ENCODE results near the gene NPPB.
"Not testable (repeated sequence)": the region's sequence is repeated elsewhere in the genome, so short reads cannot be mapped to it uniquely, and the experiment has no call there.

Gene NPPB

DNA sequence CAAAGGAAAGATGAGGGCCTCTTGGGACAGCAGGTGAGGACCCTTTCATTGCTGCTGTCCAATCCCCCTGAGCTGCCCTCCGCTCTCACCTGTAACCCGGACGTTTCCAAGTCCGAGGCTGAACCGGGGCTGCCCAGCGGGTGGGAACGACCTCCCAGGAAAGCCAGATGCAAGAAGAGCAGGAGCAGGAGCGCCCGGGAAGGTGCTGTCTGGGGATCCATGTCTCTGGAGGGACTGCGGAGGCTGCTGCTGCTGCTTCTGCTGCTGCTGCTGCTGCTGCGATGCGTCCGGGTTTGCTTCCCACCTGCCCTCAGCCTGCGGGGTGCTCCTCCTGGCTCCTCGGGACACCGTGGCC, at the start of gene NPPB:
NPPB (minus strand) TSS at position 333 of the 355 bp plus-strand sequence; CDS start at position 221, 112 bp downstream.
- Mint-ChIP-seq H3K9me3 (no peaks in the 10 kb centered on the region), H3K4me1 (ENCODE audit: low read depth) (peaks cover 7% of the 10 kb centered on the region), H3K36me3 (ENCODE audit: low read depth) (no peaks in the 10 kb centered on the region), H3K27me3 (peaks cover 78% of the 10 kb centered on the region), H3K27ac (no peak within 1 kb of the TSS), H3K4me3 (no peak within 1 kb of the TSS)
- DNase-seq, result no peak

DNA sequence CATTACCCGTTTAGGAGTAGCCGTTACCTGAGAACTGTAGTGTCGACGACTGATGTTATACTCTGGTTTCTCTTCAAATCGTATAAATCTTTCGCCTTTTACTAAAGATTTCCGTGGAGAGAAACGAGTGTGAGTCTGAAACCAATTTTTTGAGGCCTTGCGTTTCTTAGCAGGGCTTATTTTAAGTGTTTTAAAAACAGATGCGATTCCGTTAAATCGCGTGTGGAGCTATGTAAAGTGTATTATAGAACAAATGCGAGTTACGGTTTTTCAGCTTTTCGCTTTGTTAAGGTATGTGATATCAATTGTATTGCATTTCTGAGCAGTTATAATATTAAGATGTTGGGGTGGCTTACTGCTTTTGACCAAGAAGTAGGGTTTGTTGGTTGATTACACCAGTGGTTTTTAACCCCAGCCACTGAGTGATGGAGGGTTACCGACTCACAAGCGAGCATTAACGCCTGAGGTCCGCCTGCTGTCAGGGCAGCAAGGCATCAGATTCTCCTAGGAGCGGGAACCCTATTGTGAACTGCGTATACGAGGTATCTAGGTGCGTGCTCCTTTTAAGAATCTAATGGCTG, 49.4 kb upstream of the NPPB start:
- peak overlapping the region; percentile 80 for H3K4me3 Mint-ChIP-seq
- H3K36me3 Mint-ChIP-seq (ENCODE audit: low read depth), result no peaks in the 10 kb centered on the region
- peaks cover 3% of the 10 kb centered on the region for H3K27me3 Mint-ChIP-seq
- H3K9me3 Mint-ChIP-seq, result no peaks in the 10 kb centered on the region
- DNase-seq, result no peak
- H3K4me1 Mint-ChIP-seq (ENCODE audit: low read depth), result peaks cover 35% of the 10 kb centered on the region
- peak overlapping the region; percentile 100 for H3K27ac Mint-ChIP-seq

DNA sequence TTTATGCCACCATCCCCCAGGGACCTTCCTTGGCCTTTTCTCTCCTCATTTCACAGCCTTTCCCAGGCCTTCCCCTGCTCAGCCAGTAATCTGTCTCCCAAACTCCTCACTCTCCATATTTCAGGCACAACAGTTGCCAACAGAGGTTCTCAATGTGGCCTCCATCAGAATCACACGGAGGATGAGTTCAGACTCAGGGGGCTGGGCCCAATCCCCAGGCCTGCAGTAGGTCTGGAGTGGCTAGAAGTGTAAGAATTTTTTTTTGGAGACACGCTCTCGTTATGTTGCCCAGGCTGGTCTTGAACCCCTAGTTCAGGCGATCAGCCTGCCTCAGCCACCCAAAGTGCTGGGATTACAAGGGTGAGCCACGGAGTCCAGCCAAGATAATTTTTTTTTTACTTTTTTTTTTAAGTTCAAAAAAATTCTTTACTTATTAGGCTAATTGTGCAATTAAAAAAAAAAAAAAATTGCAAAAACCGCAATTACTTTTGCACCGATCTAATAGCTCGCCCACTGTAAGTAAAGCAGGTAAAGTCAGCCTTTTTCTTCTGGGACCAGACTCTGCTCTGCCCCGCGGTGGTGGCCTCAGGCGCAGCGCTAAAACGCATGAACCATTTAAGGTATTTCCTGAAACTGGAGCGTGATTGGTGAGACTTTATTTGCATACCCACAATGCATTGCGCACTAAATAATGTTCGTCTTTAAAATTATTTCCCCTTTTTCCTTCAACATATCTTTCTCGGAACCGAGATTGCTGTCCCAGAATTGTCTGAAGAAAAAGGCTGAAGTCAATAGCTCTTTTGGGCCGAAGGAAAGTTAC, 48.7 kb upstream of the NPPB start:
- Mint-ChIP-seq H3K36me3 (ENCODE audit: low read depth) (no peaks in the 10 kb centered on the region), H3K4me3 (peak overlapping the region; percentile 80), H3K4me1 (ENCODE audit: low read depth) (peaks cover 35% of the 10 kb centered on the region), H3K27me3 (peaks cover 4% of the 10 kb centered on the region), H3K27ac (peak overlapping the region; percentile 100), H3K9me3 (no peaks in the 10 kb centered on the region)
- peak; percentile 92 for DNase-seq

DNA sequence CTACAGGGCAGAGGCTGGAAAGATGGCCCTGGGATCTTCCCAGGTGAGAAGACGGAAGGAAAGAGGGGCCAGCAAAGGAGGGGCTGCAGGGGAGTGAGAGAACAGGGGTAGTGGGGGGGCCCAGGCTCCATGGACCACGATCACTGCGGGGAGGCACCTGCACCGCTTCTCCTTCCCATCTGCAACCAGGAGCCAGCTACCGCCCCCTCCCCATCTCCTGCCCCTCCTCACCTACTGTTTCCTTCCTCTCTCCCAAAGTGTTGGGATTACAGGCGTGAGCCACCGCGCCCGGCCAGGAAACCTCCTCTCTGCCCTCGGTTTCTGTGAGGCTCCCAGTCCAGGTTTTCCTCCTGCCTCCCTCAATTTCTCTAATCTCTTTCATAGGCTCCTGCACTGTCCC, 48.1 kb upstream of the NPPB start:
- Mint-ChIP-seq H3K4me3 (no peak overlapping the region), H3K36me3 (ENCODE audit: low read depth) (no peaks in the 10 kb centered on the region), H3K9me3 (no peaks in the 10 kb centered on the region), H3K27me3 (peaks cover 9% of the 10 kb centered on the region), H3K27ac (no peak overlapping the region), H3K4me1 (ENCODE audit: low read depth) (peaks cover 35% of the 10 kb centered on the region)
- DNase-seq, result no peak

DNA sequence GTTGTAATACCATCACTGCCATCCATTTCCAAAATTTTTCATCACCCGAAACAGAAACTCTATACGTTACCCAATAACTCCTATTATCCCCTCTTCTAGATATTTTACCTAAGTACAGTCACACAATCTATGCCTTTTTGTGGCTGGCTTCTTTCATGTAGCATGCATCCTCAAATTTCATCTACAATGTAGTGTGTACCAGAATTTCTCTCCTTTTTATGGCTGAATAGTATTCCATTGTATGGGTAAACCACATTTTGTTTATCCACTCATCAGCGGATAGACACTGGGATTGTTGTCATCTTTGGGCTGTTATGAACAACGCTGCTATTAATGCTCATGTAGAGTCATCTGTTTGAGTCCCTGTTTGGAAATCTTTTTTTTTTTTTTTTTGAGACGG, 46.2 kb upstream of the NPPB start:
- Mint-ChIP-seq H3K27me3 (peaks cover 24% of the 10 kb centered on the region), H3K27ac (no peak overlapping the region), H3K4me3 (no peak overlapping the region), H3K36me3 (ENCODE audit: low read depth) (no peaks in the 10 kb centered on the region), H3K4me1 (ENCODE audit: low read depth) (peaks cover 34% of the 10 kb centered on the region), H3K9me3 (no peaks in the 10 kb centered on the region)
- DNase-seq, result no peak

DNA sequence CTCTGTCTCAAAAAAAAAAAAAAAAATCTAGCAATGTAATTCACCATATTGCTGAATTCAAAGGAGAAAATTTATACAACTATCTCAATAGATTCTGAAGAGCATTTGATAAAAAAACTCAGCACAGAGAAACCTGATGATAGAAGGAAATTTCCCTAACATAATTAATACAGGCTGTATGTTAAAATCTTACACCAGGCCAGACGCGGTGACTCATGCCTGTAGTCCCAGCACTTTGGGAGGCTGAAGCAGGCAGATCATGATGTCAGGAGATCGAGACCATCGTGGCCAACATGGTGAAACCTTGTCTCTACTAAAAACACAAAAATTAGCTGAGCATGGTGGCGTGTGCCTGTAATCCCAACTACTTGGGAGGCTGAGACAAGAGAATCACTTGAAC, 45.4 kb upstream of the NPPB start:
- H3K4me1 Mint-ChIP-seq (ENCODE audit: low read depth), result peaks cover 28% of the 10 kb centered on the region
- DNase-seq; H3K9me3 Mint-ChIP-seq; H3K36me3 Mint-ChIP-seq (ENCODE audit: low read depth); H3K4me3 Mint-ChIP-seq; H3K27ac Mint-ChIP-seq: not testable (repeated sequence)
- peaks cover 32% of the 10 kb centered on the region for H3K27me3 Mint-ChIP-seq

DNA sequence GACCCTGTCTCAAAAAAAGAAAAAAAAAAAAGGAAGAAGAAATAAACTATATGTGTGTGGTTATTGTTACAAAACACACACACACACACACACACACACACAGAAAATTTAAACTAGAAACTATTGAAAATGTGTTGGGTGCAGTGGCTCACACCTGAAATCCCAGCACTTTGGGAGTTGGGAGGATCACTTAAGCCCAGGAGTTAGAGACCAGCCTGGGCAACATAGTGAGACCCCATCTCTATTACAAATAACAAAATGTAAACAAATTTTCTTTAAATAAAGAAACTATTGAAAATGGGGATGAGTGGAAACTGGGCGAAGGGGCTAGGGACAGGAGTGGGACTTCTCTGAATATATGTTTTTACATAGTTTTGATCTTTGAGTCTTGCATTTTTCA, 44.5 kb upstream of the NPPB start:
- Mint-ChIP-seq H3K36me3 (ENCODE audit: low read depth) (no peaks in the 10 kb centered on the region), H3K4me3 (no peak overlapping the region), H3K27me3 (peaks cover 41% of the 10 kb centered on the region), H3K4me1 (ENCODE audit: low read depth) (peaks cover 24% of the 10 kb centered on the region), H3K9me3 (no peaks in the 10 kb centered on the region), H3K27ac (no peak overlapping the region)
- no peak for DNase-seq

DNA sequence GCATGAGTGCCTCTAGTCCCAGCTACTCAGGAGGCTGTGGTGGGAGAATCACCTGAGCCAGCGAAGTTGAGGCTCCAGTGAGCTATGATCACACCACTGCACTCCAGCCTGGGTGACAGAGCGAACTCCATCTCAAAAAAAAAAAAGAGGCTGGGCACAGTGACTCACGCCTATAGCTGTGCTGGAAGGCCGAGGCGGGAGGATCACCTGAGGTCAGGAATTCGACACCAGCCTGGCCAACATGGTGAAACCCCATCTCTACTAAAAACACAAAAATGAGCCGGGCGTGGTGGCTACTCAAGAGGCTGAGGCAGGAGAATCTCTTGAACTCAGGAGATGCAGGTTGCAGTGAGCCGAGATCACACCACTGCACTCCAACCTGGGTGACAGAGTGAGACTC, 42.7 kb upstream of the NPPB start:
- peaks cover 16% of the 10 kb centered on the region for H3K4me1 Mint-ChIP-seq (ENCODE audit: low read depth)
- not testable (repeated sequence) for DNase-seq; H3K36me3 Mint-ChIP-seq (ENCODE audit: low read depth); H3K27ac Mint-ChIP-seq; H3K4me3 Mint-ChIP-seq; H3K9me3 Mint-ChIP-seq
- H3K27me3 Mint-ChIP-seq, result peaks cover 57% of the 10 kb centered on the region

DNA sequence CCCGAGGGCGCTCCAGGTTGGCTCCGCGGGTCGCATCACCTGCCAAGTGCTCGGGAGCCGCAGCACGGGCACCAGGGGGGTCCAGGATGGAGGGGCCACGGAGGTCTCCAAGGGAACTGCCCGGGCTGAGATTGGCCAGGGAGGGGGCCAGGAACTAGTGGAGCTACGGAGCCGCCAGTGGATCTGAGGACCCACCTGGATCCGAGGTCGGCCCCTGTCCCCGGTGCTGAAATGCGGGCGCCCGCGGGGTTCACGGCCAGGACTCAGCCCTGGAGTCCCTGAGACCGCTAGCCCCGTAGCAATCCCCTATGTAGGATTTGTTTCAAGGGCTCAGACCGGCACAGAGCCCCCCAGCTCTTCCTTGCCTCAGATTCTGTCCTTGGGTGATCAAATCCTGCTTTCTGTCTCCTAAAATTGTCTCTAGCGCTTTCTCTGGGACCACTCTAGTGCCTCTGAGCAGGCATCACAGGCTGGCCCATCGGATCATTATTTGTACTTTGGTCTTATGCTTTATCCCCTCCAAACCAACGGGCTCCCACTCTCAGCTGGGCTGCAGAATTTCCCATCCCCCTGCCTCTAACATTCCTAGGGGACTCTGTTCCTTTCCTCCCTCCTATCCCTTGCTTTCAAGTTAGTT, 40.2 kb upstream of the NPPB start:
- peaks cover 68% of the 10 kb centered on the region for H3K27me3 Mint-ChIP-seq
- no peaks in the 10 kb centered on the region for H3K4me1 Mint-ChIP-seq (ENCODE audit: low read depth)
- H3K27ac Mint-ChIP-seq, result no peak overlapping the region
- no peak overlapping the region for H3K4me3 Mint-ChIP-seq
- no peaks in the 10 kb centered on the region for H3K9me3 Mint-ChIP-seq
- H3K36me3 Mint-ChIP-seq (ENCODE audit: low read depth), result no peaks in the 10 kb centered on the region
- DNase-seq, result peak; percentile 34

DNA sequence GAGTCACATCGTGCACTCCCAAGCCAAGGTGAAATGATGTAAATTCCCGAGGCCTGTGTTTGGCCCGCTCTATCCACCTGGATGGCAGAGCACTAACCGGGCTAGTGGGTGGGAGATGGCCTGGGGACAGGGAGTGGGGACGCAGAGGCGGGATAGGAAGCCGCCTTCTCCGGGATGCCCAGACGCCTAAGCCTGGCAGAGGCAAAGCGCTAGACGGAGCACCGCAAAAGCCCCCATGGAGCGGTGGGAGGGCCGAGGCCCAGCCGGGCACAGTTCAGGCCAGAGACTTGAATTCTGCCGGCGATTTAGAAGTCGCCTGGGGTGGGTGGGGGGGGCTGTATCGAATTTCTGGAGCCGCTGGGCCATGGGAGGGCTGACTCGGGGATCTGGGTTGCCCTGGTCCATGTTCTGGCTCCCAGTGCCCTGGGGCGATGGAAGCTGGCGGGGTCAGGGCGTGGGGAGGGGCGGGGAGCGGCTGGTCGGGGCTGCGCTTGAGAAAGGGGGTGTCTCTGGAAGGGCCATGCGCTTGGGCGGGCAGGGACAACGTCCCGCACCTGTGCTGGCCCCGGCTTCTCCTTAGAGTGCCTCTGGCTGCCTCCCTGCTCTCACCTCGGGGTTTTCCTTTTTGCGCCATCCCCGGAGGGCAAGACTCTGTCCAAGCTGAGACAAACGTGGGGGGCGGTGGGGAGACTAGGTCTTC, 39.5 kb upstream of the NPPB start:
- peaks cover 73% of the 10 kb centered on the region for H3K27me3 Mint-ChIP-seq
- H3K36me3 Mint-ChIP-seq (ENCODE audit: low read depth), result no peaks in the 10 kb centered on the region

DNA sequence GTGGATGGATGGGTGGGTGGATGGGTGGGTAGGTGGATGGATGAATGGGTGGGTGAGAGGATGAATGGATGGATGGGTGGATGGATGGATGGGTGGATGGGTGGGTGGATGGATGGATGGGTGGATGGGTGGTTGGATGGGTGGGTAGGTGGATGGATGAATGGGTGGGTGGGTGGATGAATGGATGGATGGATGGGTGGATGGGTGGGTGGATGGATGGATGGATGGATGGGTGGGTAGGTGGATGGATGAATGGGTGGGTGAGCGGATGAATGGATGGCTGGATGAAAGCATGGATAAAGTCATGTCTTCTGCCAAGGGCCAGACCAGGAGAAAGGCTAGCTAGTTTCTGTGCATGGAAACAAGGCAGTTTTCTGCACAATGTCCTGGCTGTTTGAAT, 35.8 kb upstream of the NPPB start:
- H3K27me3 Mint-ChIP-seq, result peaks cover 53% of the 10 kb centered on the region
- H3K4me3 Mint-ChIP-seq; H3K9me3 Mint-ChIP-seq; DNase-seq; H3K36me3 Mint-ChIP-seq (ENCODE audit: low read depth); H3K4me1 Mint-ChIP-seq (ENCODE audit: low read depth); H3K27ac Mint-ChIP-seq: not testable (repeated sequence)

More for the DNA sequence above, 39.5 kb upstream of the NPPB start:
- H3K9me3 Mint-ChIP-seq, result no peaks in the 10 kb centered on the region
- DNase-seq, result no peak
- no peaks in the 10 kb centered on the region for H3K4me1 Mint-ChIP-seq (ENCODE audit: low read depth)
- no peak overlapping the region for H3K27ac Mint-ChIP-seq
- no peak overlapping the region for H3K4me3 Mint-ChIP-seq

DNA sequence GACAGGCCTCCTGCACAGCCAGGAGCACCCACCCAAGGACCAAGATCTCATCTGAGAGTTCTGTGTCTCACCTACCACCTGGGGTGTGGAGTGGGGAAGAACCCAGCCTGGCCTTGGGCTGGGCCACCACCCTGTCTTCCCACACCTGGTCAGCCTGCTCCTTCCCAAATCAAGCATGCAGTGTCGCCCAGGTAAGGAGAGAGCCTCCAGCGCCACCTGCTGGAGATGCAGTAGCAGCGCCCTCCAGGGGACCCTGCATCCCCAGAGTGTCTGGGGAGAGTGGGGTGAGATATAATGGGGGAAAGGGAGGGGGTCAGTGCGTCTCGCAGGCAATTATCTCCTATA, 35.1 kb upstream of the NPPB start:
- Mint-ChIP-seq H3K9me3 (no peaks in the 10 kb centered on the region), H3K36me3 (ENCODE audit: low read depth) (no peaks in the 10 kb centered on the region), H3K4me1 (ENCODE audit: low read depth) (no peaks in the 10 kb centered on the region), H3K27ac (no peak overlapping the region), H3K27me3 (peaks cover 46% of the 10 kb centered on the region), H3K4me3 (no peak overlapping the region)
- peak; percentile 80 for DNase-seq

DNA sequence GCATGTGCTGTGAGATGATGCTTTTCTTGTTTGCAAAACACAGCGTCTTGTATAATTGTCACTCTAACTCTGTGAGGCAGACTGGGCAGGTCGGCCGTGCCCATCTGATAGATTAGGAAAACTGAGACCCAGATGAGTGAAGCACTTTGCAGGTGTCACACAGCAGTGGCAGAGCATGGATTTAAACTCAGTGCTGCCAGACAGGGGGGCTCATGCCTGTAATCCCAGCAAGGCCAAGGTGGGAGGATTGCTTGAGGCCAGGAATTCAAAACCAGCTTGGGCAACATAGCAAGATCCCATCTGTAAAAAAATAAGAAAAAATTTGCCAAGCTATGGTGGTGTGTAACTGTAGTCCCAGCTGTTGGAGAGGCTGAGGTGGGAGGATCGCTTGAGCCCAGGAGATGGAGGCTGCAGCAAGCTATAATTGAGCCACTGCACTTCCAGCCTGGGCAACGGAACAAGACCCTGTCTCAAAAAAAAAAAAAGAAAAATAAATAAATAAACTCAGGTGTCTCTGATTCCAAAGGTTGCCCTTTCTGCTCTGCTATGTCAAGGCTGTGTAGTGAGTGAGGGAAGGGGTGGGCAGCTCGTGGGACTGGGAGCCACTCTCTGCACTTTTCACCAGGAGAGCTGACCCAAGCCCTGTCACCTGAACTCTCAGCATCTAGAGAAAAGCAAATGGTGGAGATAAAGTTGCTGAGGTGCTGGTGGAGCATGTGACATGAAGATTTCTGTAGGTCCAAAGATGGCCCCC, 32.9 kb upstream of the NPPB start:
- H3K4me1 Mint-ChIP-seq (ENCODE audit: low read depth), result no peaks in the 10 kb centered on the region
- peaks cover 29% of the 10 kb centered on the region for H3K27me3 Mint-ChIP-seq
- H3K9me3 Mint-ChIP-seq, result no peaks in the 10 kb centered on the region
- H3K36me3 Mint-ChIP-seq (ENCODE audit: low read depth), result no peaks in the 10 kb centered on the region
- H3K27ac Mint-ChIP-seq, result no peak overlapping the region
- H3K4me3 Mint-ChIP-seq, result no peak overlapping the region
- DNase-seq, result no peak

DNA sequence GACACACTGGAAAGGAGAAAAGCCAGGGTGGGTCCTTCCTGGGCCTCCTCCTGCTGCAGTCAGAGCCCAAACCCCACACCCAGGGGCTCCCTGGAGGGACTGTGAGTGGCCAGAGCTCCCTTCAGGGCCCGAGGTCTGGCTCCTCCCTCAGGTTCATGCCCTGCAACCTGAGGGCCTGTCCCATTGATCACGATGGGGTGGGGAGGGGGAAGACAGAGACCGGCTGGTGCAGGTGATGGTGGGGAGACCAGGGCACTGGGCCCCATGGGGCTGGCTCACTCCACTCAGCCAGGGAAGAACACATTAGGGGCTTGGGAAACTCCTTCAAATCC, 30.1 kb upstream of the NPPB start:
- peaks cover 12% of the 10 kb centered on the region for H3K27me3 Mint-ChIP-seq
- no peaks in the 10 kb centered on the region for H3K36me3 Mint-ChIP-seq (ENCODE audit: low read depth)
- no peak overlapping the region for H3K27ac Mint-ChIP-seq
- DNase-seq, result no peak
- H3K9me3 Mint-ChIP-seq, result no peaks in the 10 kb centered on the region
- no peak overlapping the region for H3K4me3 Mint-ChIP-seq
- no peaks in the 10 kb centered on the region for H3K4me1 Mint-ChIP-seq (ENCODE audit: low read depth)
